ENCODE data around the gene COL23A1. TPM values are rescaled to one million over a fixed set of nuclear protein-coding genes. Genes with fewer than 3 reads are reported as not detected.

Gene COL23A1
- total RNA-seq, 1 experiment from 2014 or later = 5.7 TPM

DNA sequence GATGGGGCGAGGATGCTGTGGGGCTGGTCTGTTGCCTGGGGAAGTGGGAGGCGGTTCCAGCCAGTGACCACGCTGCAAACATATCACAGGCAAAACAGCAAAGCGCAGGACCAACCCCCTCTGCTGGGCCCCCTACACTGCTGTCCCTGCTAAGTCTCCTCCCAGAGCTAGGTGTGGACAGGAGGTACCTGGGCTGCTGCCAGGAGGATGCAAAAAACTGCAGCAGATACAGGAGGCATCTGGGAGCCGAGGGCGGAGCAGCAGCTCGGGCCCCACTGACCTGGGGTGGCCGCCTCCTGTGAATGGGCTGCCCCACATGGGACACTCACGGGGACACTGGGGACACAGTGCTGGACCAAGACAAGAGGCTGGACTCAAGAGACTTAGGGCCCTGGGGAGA, 309.6 kb downstream of the COL23A1 start:
- Histone ChIP-seq H3K4me1 (ENCODE audit: low read length) (peaks cover 5% of the 10 kb centered on the region), H3K27me3 (ENCODE audit: low read length) (no peaks in the 10 kb centered on the region; the same call in 1 of the 2 replicates), H3K9me2 (replicated peaks; ENCODE audit: insufficient read depth, low read length) (no peaks in the 10 kb centered on the region), H3K27ac (ENCODE audit: low read length) (no peak overlapping the region), H3K9ac (ENCODE audit: low read length) (no peak overlapping the region), H3K4me2 (ENCODE audit: low read depth, low read length, poor library complexity, severe bottlenecking) (no peak overlapping the region), H3K9me3 (ENCODE audit: low read length) (peaks cover 3% of the 10 kb centered on the region; the same call in 1 of the 2 replicates), H3K79me2 (ENCODE audit: low read length) (no peaks in the 10 kb centered on the region), H2AFZ (ENCODE audit: low read length) (no peak overlapping the region), H4K20me1 (ENCODE audit: insufficient read depth, low read depth, low read length) (no peaks in the 10 kb centered on the region), H3K36me3 (ENCODE audit: insufficient read depth, low read length) (no peaks in the 10 kb centered on the region), H3K4me3 (ENCODE audit: low read length) (no peak overlapping the region)
- DNase-seq = no peak

- H3K4me2 ChIP-seq (ENCODE audit: low read depth, low read length, poor library complexity, severe bottlenecking) = no peak overlapping the region
Measured at GRCh38 chr5:178279723-178280438, 310.3 kb downstream of the COL23A1 start.

GRCh38 chr5:178279026-178279722, 311.0 kb downstream of the COL23A1 start:
- Histone ChIP-seq H3K4me3 (ENCODE audit: low read length) (no peak overlapping the region), H3K36me3 (ENCODE audit: insufficient read depth, low read length) (no peaks in the 10 kb centered on the region), H3K9me2 (replicated peaks; ENCODE audit: insufficient read depth, low read length) (no peaks in the 10 kb centered on the region), H3K27me3 (ENCODE audit: low read length) (no peaks in the 10 kb centered on the region; the same call in 1 of the 2 replicates), H3K27ac (ENCODE audit: low read length) (no peak overlapping the region), H3K4me2 (ENCODE audit: low read depth, low read length, poor library complexity, severe bottlenecking) (no peak overlapping the region), H3K9ac (ENCODE audit: low read length) (no peak overlapping the region), H3K4me1 (ENCODE audit: low read length) (peaks cover 5% of the 10 kb centered on the region), H3K79me2 (ENCODE audit: low read length) (no peaks in the 10 kb centered on the region), H4K20me1 (ENCODE audit: insufficient read depth, low read depth, low read length) (no peaks in the 10 kb centered on the region), H2AFZ (ENCODE audit: low read length) (no peak overlapping the region), H3K9me3 (ENCODE audit: low read length) (peaks cover 3% of the 10 kb centered on the region; the same call in 1 of the 2 replicates)
- DNase-seq = no peak

More at GRCh38 chr5:178279723-178280438, 310.3 kb downstream of the COL23A1 start:
- no peak overlapping the region for H3K9ac ChIP-seq (ENCODE audit: low read length)
- peaks cover 5% of the 10 kb centered on the region for H3K4me1 ChIP-seq (ENCODE audit: low read length)
- H3K9me3 ChIP-seq (ENCODE audit: low read length) = peaks cover 3% of the 10 kb centered on the region; the same call in 1 of the 2 replicates
- H3K36me3 ChIP-seq (ENCODE audit: insufficient read depth, low read length) = no peaks in the 10 kb centered on the region
- no peaks in the 10 kb centered on the region; the same call in 1 of the 2 replicates for H3K27me3 ChIP-seq (ENCODE audit: low read length)
- no peak overlapping the region for H2AFZ ChIP-seq (ENCODE audit: low read length)
- H4K20me1 ChIP-seq (ENCODE audit: insufficient read depth, low read depth, low read length) = no peaks in the 10 kb centered on the region
- no peak overlapping the region for H3K27ac ChIP-seq (ENCODE audit: low read length)
- H3K79me2 ChIP-seq (ENCODE audit: low read length) = no peaks in the 10 kb centered on the region
- DNase-seq = peak; percentile 82
- H3K4me3 ChIP-seq (ENCODE audit: low read length) = no peak overlapping the region
- no peaks in the 10 kb centered on the region for H3K9me2 ChIP-seq (replicated peaks; ENCODE audit: insufficient read depth, low read length)

GRCh38 chr5:178278358-178279023, 311.7 kb downstream of the COL23A1 start:
- Histone ChIP-seq H3K9me3 (ENCODE audit: low read length) (no peaks in the 10 kb centered on the region), H3K9me2 (replicated peaks; ENCODE audit: insufficient read depth, low read length) (no peaks in the 10 kb centered on the region), H2AFZ (ENCODE audit: low read length) (no peak overlapping the region), H3K9ac (ENCODE audit: low read length) (no peak overlapping the region), H3K79me2 (ENCODE audit: low read length) (no peaks in the 10 kb centered on the region), H3K27ac (ENCODE audit: low read length) (no peak overlapping the region), H3K4me1 (ENCODE audit: low read length) (peaks cover 5% of the 10 kb centered on the region), H3K27me3 (ENCODE audit: low read length) (no peaks in the 10 kb centered on the region; the same call in 1 of the 2 replicates), H3K4me3 (ENCODE audit: low read length) (no peak overlapping the region), H3K36me3 (ENCODE audit: insufficient read depth, low read length) (no peaks in the 10 kb centered on the region), H4K20me1 (ENCODE audit: insufficient read depth, low read depth, low read length) (no peaks in the 10 kb centered on the region), H3K4me2 (ENCODE audit: low read depth, low read length, poor library complexity, severe bottlenecking) (no peak overlapping the region)
- no peak for DNase-seq

DNA sequence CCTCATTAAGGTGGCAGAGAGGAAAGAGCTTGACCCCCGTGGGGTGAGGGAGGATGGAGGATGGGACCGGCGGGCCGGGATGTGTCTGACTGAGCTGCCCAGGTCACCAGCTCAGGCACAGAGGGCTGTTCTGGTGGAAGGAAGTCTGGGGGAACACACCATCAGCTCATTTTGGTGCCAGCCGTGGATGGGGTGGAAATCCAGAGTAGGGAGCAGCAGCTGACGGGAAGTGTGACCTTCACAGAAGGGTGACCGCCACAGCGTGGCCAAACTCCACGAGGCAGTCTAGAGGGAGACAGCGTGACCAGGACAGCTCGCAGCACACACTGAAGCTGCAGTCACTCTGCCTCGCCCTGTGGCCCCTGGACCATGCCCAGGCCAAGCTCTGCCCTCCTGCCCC, 312.3 kb downstream of the COL23A1 start:
- Histone ChIP-seq H3K4me2 (ENCODE audit: low read depth, low read length, poor library complexity, severe bottlenecking) (no peak overlapping the region), H3K9me2 (replicated peaks; ENCODE audit: insufficient read depth, low read length) (no peaks in the 10 kb centered on the region), H3K27ac (ENCODE audit: low read length) (no peak overlapping the region), H3K9me3 (ENCODE audit: low read length) (no peaks in the 10 kb centered on the region), H4K20me1 (ENCODE audit: insufficient read depth, low read depth, low read length) (no peaks in the 10 kb centered on the region), H3K79me2 (ENCODE audit: low read length) (no peaks in the 10 kb centered on the region), H3K4me1 (ENCODE audit: low read length) (peaks cover 5% of the 10 kb centered on the region), H3K4me3 (ENCODE audit: low read length) (no peak overlapping the region), H3K9ac (ENCODE audit: low read length) (no peak overlapping the region), H3K36me3 (ENCODE audit: insufficient read depth, low read length) (no peaks in the 10 kb centered on the region), H3K27me3 (ENCODE audit: low read length) (no peaks in the 10 kb centered on the region), H2AFZ (ENCODE audit: low read length) (no peak overlapping the region)
- DNase-seq = no peak

DNA sequence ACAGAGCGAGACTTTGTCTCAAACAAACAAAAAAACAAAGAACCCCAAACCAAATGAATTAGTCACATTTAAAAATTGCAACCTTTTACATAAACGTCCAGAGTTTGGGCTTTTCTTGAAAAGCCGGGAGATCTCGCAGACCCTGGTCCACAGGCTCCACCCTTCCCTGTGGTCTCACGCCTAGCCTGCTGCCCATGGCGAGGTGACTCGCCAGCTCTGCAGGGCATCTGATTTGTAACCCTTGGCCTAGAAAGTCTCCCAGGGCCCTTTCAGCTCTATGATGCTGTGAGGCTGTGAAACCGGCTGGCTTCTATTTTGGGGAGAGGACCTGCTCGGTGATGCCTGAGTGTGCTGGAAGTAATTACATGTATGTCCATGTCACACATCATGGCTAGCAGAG, 312.8 kb downstream of the COL23A1 start:
- Histone ChIP-seq H3K9me3 (ENCODE audit: low read length) (no peaks in the 10 kb centered on the region), H3K9me2 (replicated peaks; ENCODE audit: insufficient read depth, low read length) (no peaks in the 10 kb centered on the region), H3K4me3 (ENCODE audit: low read length) (no peak overlapping the region), H4K20me1 (ENCODE audit: insufficient read depth, low read depth, low read length) (no peaks in the 10 kb centered on the region), H3K4me2 (ENCODE audit: low read depth, low read length, poor library complexity, severe bottlenecking) (no peak overlapping the region), H3K27ac (ENCODE audit: low read length) (no peak overlapping the region), H3K27me3 (ENCODE audit: low read length) (no peaks in the 10 kb centered on the region), H3K79me2 (ENCODE audit: low read length) (no peaks in the 10 kb centered on the region), H2AFZ (ENCODE audit: low read length) (no peak overlapping the region), H3K9ac (ENCODE audit: low read length) (no peak overlapping the region), H3K36me3 (ENCODE audit: insufficient read depth, low read length) (no peaks in the 10 kb centered on the region), H3K4me1 (ENCODE audit: low read length) (peaks cover 5% of the 10 kb centered on the region)
- DNase-seq = no peak

DNA sequence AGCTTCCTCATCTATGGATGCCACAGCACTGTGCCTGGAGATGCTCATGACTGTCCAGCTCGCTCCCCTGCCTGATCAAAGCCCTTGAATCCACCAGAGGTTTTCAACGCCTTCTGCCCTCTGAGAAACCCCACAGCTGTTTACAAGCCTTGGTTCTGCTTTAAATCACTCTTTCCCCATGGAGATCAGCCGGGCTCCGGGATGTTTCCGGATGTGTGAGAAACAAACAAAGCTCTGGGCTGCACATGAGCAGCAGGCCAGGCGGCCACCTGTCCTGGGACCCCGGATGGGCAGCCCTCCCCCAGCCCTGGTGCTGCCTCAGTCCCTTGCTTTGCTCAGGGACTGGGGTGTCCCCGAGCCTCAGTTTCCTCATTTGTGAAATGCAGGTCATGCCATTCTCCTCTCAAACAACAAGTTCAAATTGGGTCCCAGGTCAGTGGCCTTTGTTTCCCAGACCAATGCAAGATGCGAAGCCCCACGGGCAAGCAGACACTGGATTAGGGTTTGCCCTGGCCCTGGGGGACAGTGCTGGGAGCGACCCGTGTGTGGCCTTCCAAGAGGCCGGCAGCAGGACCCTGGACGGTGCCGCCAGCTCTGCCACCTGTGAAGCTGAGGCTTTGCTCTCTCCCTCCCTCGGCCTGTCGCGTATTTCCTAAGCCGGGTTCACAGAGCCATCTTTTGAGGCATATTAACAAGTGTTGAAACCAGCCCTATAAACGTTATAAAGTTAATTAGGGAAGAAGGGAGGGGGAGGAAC, 315.2 kb downstream of the COL23A1 start:
- H2AFZ ChIP-seq (ENCODE audit: low read length) = no peak overlapping the region
- no peaks in the 10 kb centered on the region for H3K9me2 ChIP-seq (replicated peaks; ENCODE audit: insufficient read depth, low read length)
- no peaks in the 10 kb centered on the region for H3K79me2 ChIP-seq (ENCODE audit: low read length)
- H3K4me2 ChIP-seq (ENCODE audit: low read depth, low read length, poor library complexity, severe bottlenecking) = no peak overlapping the region
- no peak overlapping the region for H3K4me3 ChIP-seq (ENCODE audit: low read length)
- no peak overlapping the region for H3K27ac ChIP-seq (ENCODE audit: low read length)
- H3K9me3 ChIP-seq (ENCODE audit: low read length) = no peaks in the 10 kb centered on the region
- no peaks in the 10 kb centered on the region for H4K20me1 ChIP-seq (ENCODE audit: insufficient read depth, low read depth, low read length)
- H3K36me3 ChIP-seq (ENCODE audit: insufficient read depth, low read length) = no peaks in the 10 kb centered on the region
- no peak for DNase-seq
- H3K27me3 ChIP-seq (ENCODE audit: low read length) = no peaks in the 10 kb centered on the region
- no peak overlapping the region for H3K9ac ChIP-seq (ENCODE audit: low read length)
- H3K4me1 ChIP-seq (ENCODE audit: low read length) = peaks cover 5% of the 10 kb centered on the region
